MCF 10A (cell line): ENCODE results near the gene WDFY3. TPM values are rescaled to one million over a fixed set of nuclear protein-coding genes. Genes with fewer than 3 reads are reported as not detected.

Experiments used
- BruUV-seq: library from RNA; stranded (reverse); fragments of 400-500 nt; replicated peaks from 2 replicates; lab custom pipeline; 2021; lab: Mats Ljungman, UMichigan
- CTCF ChIA-PET: fragments of 300-600 bp; sonication (Branson Sonifier 250); formaldehyde crosslinking; extraction: SDS; loops from one replicate; lab custom pipeline; 2021; ENCODE audit warnings: antibody characterized with exemption, inconsistent platforms; lab: Yijun Ruan, JAX
- POLR2A ChIA-PET: fragments of 300-600, 350-650 bp; sonication (Branson Sonifier 250); formaldehyde crosslinking; extraction: SDS; loops from one replicate; lab custom pipeline; 2020; ENCODE audit warnings: antibody characterized with exemption, inconsistent platforms; lab: Yijun Ruan, JAX
- DNase-seq: peaks from one replicate; pipeline ENCODE4 v3.0.0-alpha.2; 2018; ENCODE audit not compliant: unreplicated experiment
- H3K27ac Mint-ChIP-seq: one replicate; pipeline ENCODE4 v1.8.0; 2022; ENCODE audit warnings: mild to moderate bottlenecking, low read depth, mixed read lengths; ENCODE audit not compliant: unreplicated experiment
- H3K27me3 Mint-ChIP-seq: one replicate; pipeline ENCODE4 v1.8.0; 2022; ENCODE audit warnings: mixed read lengths; ENCODE audit not compliant: insufficient read depth, unreplicated experiment
- H3K36me3 Mint-ChIP-seq: one replicate; pipeline ENCODE4 v1.8.0; 2022; ENCODE audit warnings: mild to moderate bottlenecking, moderate library complexity, mixed read lengths; ENCODE audit not compliant: insufficient read depth, unreplicated experiment
- H3K4me1 Mint-ChIP-seq: one replicate; pipeline ENCODE4 v1.8.0; 2022; ENCODE audit warnings: mixed read lengths; ENCODE audit not compliant: insufficient read depth, unreplicated experiment
- H3K4me3 Mint-ChIP-seq: one replicate; pipeline ENCODE4 v1.8.0; 2022; ENCODE audit warnings: mild to moderate bottlenecking, moderate library complexity, mixed read lengths; ENCODE audit not compliant: unreplicated experiment
- H3K9me3 Mint-ChIP-seq: one replicate; pipeline ENCODE4 v1.8.0; 2022; ENCODE audit warnings: mixed read lengths; ENCODE audit not compliant: unreplicated experiment
- intact Hi-C: fragments of 100-400 bp; cut with micrococcal nuclease; formaldehyde crosslinking; loops from 2 replicates; pipeline ENCODE4 v1.14.1; 2022
- total RNA-seq: library from RNA; stranded (reverse); gene quantifications from 2 replicates; pipeline ENCODE4 v1.2.3, GENCODE V29; 2022
- TF ChIP-seq, protein P1 (sequence below): fragments of 200-600 bp; IDR thresholded peaks from one replicate; pipeline ENCODE4 v1.8.0; 2022; ENCODE audit warnings: antibody characterized with exemption, mild to moderate bottlenecking; ENCODE audit not compliant: unreplicated experiment

Gene WDFY3
- total RNA-seq, 1 experiment from 2014 or later: 90.7 TPM

DNA sequence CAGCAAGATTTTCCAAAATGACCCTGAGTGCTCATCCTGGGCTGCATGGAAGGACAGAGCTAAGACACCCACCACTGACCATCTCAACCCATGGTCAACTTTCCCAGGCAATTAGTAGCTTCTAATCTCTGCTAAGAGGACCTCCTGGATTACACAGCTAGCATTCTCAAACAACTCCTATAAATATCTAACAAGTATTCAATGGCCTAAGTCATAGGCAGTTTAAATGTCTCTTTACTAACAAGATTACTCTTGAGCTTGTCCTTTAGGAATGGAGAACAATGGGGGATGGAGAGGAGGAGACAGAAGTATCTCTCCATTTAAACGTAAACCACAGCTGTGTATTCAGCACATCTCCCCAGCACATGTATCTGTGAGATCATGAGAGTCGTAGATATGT, 118.1 kb downstream of the WDFY3 start:
- intact Hi-C loops: no loop called here
- TF ChIP-seq, protein P1, sequence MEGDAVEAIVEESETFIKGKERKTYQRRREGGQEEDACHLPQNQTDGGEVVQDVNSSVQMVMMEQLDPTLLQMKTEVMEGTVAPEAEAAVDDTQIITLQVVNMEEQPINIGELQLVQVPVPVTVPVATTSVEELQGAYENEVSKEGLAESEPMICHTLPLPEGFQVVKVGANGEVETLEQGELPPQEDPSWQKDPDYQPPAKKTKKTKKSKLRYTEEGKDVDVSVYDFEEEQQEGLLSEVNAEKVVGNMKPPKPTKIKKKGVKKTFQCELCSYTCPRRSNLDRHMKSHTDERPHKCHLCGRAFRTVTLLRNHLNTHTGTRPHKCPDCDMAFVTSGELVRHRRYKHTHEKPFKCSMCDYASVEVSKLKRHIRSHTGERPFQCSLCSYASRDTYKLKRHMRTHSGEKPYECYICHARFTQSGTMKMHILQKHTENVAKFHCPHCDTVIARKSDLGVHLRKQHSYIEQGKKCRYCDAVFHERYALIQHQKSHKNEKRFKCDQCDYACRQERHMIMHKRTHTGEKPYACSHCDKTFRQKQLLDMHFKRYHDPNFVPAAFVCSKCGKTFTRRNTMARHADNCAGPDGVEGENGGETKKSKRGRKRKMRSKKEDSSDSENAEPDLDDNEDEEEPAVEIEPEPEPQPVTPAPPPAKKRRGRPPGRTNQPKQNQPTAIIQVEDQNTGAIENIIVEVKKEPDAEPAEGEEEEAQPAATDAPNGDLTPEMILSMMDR: no peak
- ChIA-PET POLR2A (interaction anchor here (0.7 to 0.8 kb wide), 2 partner anchors 42 to 1139 kb away, joined by 3 read pairs; no protein-coding TSS in a partner anchor), CTCF (interaction anchor here (1.0 to 1.4 kb wide), 2 partner anchors 13 to 123 kb away, joined by 3 read pairs; no protein-coding TSS in a partner anchor)
- Mint-ChIP-seq H3K4me3 (no peak overlapping the region), H3K4me1 (peaks cover 12% of the 10 kb centered on the region), H3K27me3 (no peaks in the 10 kb centered on the region), H3K27ac (no peak overlapping the region), H3K9me3 (no peaks in the 10 kb centered on the region), H3K36me3 (peaks cover 29% of the 10 kb centered on the region)
- no peak for DNase-seq
- no TSS peak for BruUV-seq

DNA sequence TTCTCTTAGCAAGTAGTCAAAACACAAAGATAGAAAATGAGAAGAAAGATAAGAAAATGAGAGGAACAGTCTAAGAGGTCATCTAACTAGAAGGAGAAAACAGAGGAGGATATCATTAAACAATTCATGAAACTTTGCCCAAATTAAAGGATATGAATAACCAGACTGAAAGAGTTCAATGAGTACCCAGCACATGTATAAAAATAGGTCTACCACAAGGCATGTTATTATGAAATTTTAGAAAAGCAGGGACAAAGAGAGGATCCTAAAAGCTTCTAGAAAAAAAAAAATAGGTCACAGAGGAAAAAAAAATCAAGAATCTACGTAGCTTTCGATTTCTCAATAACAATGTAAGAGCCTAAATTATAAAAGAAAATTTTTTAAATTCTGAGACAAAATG, 118.5 kb downstream of the WDFY3 start:
- H3K4me3 Mint-ChIP-seq: no peak overlapping the region
- H3K9me3 Mint-ChIP-seq: no peaks in the 10 kb centered on the region
- peaks cover 12% of the 10 kb centered on the region for H3K4me1 Mint-ChIP-seq
- peaks cover 28% of the 10 kb centered on the region for H3K36me3 Mint-ChIP-seq
- DNase-seq: no peak
- CTCF ChIA-PET: interaction anchor here (1.0 to 1.4 kb wide), 2 partner anchors 13 to 123 kb away, joined by 3 read pairs; no protein-coding TSS in a partner anchor
- POLR2A ChIA-PET: interaction anchor here (0.7 to 0.8 kb wide), 2 partner anchors 41 to 1140 kb away, joined by 3 read pairs; no protein-coding TSS in a partner anchor
- no peaks in the 10 kb centered on the region for H3K27me3 Mint-ChIP-seq
- no peak overlapping the region for H3K27ac Mint-ChIP-seq
- intact Hi-C loops: no loop called here
- BruUV-seq: no TSS peak
- TF ChIP-seq, protein P1: no peak

DNA sequence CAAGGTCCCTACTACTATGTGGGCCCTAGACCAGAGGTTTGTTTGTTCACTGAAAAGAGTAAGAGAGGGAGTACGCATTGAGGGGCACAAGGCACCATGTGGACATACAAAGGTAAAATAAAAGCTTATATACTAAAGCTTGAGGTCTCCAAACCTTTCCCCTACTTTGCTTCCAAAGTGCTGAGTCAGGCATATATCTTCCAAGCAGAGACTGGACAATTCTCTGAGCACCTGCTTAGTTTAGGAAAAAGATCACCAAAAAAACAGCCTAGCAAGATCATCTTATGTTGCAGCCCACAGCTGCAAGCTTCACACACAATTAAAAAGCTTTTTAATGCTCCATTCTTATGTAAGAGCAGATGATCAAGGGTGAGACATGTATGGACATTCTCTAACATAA, 119.5 kb downstream of the WDFY3 start:
- Mint-ChIP-seq H3K4me1 (peaks cover 12% of the 10 kb centered on the region), H3K27me3 (no peaks in the 10 kb centered on the region), H3K4me3 (no peak overlapping the region), H3K27ac (peak overlapping the region; percentile 63), H3K36me3 (peaks cover 24% of the 10 kb centered on the region), H3K9me3 (no peaks in the 10 kb centered on the region)
- no peak for DNase-seq
- no TSS peak for BruUV-seq
- ChIA-PET CTCF (no interaction called here), POLR2A (interaction anchor here (0.6 kb wide), 1 partner anchor 11 kb away, joined by 3 read pairs; no protein-coding TSS in a partner anchor)
- intact Hi-C loops: no loop called here
- TF ChIP-seq, protein P1: no peak

DNA sequence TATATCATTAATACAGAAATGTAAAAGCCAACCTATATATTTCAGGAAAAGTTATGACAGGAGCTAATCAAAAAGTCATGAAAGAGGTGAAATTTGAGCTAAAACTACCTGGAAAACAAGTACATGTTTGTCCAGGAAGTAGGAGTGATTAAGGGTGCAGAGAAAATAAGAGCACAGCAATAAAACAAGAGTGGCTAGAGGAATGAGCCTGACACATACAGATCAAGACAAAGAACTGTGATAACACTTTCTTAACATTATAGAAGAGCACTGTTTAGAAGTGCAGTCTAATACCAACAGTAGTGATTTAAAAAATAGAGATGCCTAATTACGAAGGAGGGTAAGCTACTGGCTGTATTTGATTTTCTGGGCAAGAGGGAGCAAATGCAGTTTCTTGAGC, 125.1 kb downstream of the WDFY3 start:
- POLR2A ChIA-PET: no interaction called here
- Mint-ChIP-seq H3K36me3 (peaks cover 15% of the 10 kb centered on the region), H3K4me3 (no peak overlapping the region), H3K27me3 (no peaks in the 10 kb centered on the region), H3K4me1 (no peaks in the 10 kb centered on the region), H3K9me3 (no peaks in the 10 kb centered on the region), H3K27ac (no peak overlapping the region)
- no peak for DNase-seq
- no TSS peak for BruUV-seq
- CTCF ChIA-PET: interaction anchor here (0.7 to 0.9 kb wide), 2 partner anchors 95 to 130 kb away, joined by 3 read pairs; no protein-coding TSS in a partner anchor
- TF ChIP-seq, protein P1: no peak
- intact Hi-C loops: no loop called here
